ENCODE measurements around the gene NBEAL2. TPM values are rescaled to one million over a fixed set of nuclear protein-coding genes. Genes with fewer than 3 reads are reported as not detected.

NBEAL2 gene
- total RNA-seq, 1 experiment from 2014 or later, result 2.0 TPM

DNA sequence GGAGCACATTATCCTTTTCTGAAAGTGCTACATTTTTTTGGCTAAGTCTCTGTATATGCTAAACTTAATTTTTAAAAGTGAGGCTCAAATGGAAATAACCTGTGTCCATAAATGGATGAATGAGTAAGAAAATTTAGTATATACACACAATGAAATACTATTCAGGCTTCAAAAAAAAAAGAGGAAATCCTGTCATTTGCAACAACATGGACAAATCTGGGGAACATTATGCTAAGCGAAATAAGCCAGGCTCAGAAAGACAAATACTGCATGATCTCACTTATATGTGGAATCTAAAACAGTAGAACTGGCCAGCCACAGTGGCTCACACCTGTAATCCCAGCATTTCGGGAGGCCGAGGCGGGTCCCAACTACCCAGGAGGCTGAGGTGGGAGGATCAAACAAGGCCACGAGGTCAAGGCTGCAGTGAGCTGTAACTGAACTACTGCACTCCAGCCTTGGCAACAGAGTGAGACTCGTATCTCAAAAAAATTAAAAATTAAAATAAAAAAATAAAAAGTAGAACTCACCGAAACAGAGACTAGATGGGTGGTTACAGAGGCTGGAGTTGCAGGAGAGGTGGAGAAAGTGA lies 28.7 kb upstream of the NBEAL2 start:
- peaks cover 20% of the 10 kb centered on the region for H3K36me3 ChIP-seq
- no peaks in the 10 kb centered on the region for H3K27me3 ChIP-seq (replicated peaks)
- no peaks in the 10 kb centered on the region for H3K9me3 ChIP-seq (replicated peaks)
- no peak overlapping the region for H3K4me3 ChIP-seq
- H3K4me1 ChIP-seq (replicated peaks), result peaks cover 29% of the 10 kb centered on the region
- H3K27ac ChIP-seq, result no peak overlapping the region
- DNase-seq (ENCODE audit: low read depth in 1 of 2, low spot score in 2 of 2), result no peak

DNA sequence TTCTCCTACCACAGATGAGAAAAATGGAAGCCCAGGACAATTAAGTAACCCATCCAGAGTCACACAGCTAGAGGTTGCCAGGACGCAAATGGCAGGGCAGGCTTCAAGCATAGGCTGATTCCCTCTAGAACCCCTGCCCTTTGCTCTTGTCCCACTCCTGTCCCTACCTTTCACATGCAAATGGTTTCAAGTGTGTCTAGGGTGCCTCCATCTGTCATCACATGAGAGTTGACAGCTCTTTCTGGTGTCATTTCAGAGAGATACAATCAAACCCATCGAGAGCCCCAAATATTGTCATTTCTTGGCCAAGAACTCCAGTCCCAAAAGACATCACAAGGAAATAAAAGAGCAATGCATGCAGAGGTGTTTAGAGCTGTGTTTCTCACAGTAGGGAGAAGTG lies 26.7 kb upstream of the NBEAL2 start:
- peaks cover 18% of the 10 kb centered on the region for H3K4me1 ChIP-seq (replicated peaks)
- DNase-seq (ENCODE audit: low read depth in 1 of 2, low spot score in 2 of 2), result no peak

DNA sequence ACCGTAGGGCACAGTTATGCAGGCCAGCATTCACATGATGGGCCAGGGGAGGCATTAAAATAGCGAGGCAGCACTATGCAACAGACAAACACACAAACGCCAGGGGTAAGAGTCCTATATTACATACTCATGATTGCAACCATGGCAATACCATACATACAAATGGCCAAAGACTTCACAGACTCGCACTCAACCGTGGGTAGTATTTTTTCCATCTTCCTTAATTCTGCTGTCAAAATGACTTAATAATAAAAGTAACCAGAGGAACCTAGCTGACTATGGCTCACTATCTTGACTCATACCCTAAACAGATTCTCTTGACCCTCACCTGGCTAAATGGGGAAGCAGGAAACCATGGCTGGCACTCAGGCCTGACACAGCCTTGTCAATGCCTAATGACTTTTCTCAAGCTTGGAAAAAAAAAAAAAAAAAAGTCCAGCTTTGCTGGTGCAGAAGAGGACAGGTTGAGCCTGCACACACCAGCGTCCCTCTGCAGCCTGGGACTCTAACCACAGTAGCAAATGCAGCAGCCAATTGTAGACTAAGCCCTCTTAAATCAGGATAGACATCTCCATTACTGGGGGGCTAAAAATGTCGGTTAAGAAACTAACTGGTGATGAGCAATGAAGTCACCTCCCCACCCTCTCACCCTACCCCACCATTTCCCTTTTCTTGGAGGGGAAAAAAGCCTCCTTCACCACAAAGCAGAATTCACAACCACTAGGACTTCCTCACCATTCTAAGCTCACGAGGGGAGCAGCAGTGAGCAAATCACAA lies 26.0 kb upstream of the NBEAL2 start:
- peaks cover 12% of the 10 kb centered on the region for H3K4me1 ChIP-seq (replicated peaks)
- no peak overlapping the region for H3K4me3 ChIP-seq
- no peak for DNase-seq (ENCODE audit: low read depth in 1 of 2, low spot score in 2 of 2)
- H3K9me3 ChIP-seq (replicated peaks), result no peaks in the 10 kb centered on the region
- H3K27me3 ChIP-seq (replicated peaks), result no peaks in the 10 kb centered on the region
- no peak overlapping the region for H3K27ac ChIP-seq
- H3K36me3 ChIP-seq, result peaks cover 4% of the 10 kb centered on the region; the same call in 1 of the 2 replicates

More for the DNA sequence above, 26.7 kb upstream of the NBEAL2 start:
- H3K9me3 ChIP-seq (replicated peaks), result no peaks in the 10 kb centered on the region
- no peaks in the 10 kb centered on the region for H3K27me3 ChIP-seq (replicated peaks)
- peaks cover 8% of the 10 kb centered on the region; the same call in 1 of the 2 replicates for H3K36me3 ChIP-seq
- no peak overlapping the region for H3K27ac ChIP-seq
- no peak overlapping the region for H3K4me3 ChIP-seq

DNA sequence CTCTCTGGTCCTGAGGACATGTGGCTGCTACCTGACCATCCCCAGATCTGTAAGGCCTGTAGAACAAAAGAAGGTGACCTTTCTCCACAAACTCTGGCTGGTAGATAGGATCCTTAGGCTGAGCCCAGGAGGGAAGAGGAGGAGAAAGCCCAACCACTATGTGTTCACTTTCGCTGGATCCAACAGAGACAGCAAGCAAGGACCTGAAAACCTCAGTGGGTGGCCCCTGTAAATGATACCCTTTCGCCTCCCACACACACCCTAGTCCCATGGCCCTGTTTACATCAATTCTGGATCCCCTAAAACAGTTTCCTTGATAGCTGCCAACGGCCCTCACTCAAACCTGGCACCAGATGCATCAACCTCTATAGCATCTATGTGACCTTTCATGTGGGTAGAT lies 25.3 kb upstream of the NBEAL2 start:
- H3K4me3 ChIP-seq, result no peak overlapping the region
- no peaks in the 10 kb centered on the region for H3K27me3 ChIP-seq (replicated peaks)
- peaks cover 5% of the 10 kb centered on the region for H3K4me1 ChIP-seq (replicated peaks)
- no peaks in the 10 kb centered on the region for H3K9me3 ChIP-seq (replicated peaks)
- H3K27ac ChIP-seq, result no peak overlapping the region
- H3K36me3 ChIP-seq, result peaks cover 4% of the 10 kb centered on the region; the same call in 1 of the 2 replicates
- DNase-seq (ENCODE audit: low read depth in 1 of 2, low spot score in 2 of 2), result no peak

DNA sequence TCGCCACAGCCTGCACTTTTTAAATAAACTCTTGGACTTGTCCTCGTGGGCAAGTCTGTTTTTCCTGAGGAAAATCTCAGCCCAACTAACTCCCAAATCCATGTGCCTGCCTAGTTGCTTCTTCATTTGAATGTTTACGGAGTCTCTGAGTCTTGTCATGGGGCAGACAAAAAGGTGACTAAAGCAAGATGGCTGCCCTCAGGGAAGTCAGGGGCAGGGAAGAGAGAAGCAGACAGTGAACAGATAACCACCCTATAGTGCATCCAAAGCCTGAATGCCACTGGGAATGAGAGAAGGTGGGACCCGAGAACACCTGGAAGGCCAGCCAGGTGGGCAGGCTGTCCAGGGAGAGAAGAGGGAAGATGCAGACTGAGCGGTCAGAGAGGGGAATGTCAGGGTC lies 24.3 kb upstream of the NBEAL2 start:
- Histone ChIP-seq H3K4me3 (no peak overlapping the region), H3K27ac (no peak overlapping the region), H3K27me3 (replicated peaks) (no peaks in the 10 kb centered on the region), H3K36me3 (no peaks in the 10 kb centered on the region; the same call in 1 of the 2 replicates), H3K9me3 (replicated peaks) (no peaks in the 10 kb centered on the region), H3K4me1 (replicated peaks) (no peaks in the 10 kb centered on the region)
- no peak for DNase-seq (ENCODE audit: low read depth in 1 of 2, low spot score in 2 of 2)

DNA sequence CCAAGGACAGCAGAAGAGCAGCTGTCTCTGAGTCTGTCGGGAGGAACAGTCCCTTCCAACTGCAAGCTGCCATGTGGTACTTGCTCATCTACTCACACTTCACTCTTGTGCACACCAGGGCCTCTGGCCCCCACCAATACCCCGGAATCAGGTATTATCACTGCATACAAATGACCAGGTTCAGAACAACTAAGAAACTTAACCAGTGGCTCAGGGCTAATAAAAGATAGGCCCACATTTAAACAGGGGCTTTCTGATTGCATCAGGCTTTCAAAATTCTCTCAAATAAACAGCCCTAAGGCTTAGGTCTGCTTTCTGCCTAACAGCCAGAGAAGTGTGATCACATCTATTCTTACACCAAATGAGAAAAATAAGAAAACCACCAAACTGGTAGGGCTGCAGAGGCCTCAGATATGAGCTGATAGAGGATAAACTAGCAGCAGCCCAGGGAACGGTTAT lies 23.6 kb upstream of the NBEAL2 start:
- no peaks in the 10 kb centered on the region for H3K27me3 ChIP-seq (replicated peaks)
- H3K9me3 ChIP-seq (replicated peaks), result no peaks in the 10 kb centered on the region
- no peaks in the 10 kb centered on the region for H3K4me1 ChIP-seq (replicated peaks)
- no peak overlapping the region for H3K27ac ChIP-seq
- DNase-seq (ENCODE audit: low read depth in 1 of 2, low spot score in 2 of 2), result no peak
- no peaks in the 10 kb centered on the region; the same call in 1 of the 2 replicates for H3K36me3 ChIP-seq
- no peak overlapping the region for H3K4me3 ChIP-seq

- no peaks in the 10 kb centered on the region; the same call in 1 of the 2 replicates for H3K36me3 ChIP-seq
- DNase-seq (ENCODE audit: low read depth in 1 of 2, low spot score in 2 of 2), result no peak
- no peak overlapping the region for H3K27ac ChIP-seq
- no peaks in the 10 kb centered on the region for H3K4me1 ChIP-seq (replicated peaks)
- no peaks in the 10 kb centered on the region for H3K27me3 ChIP-seq (replicated peaks)
- no peaks in the 10 kb centered on the region for H3K9me3 ChIP-seq (replicated peaks)
- H3K4me3 ChIP-seq, result no peak overlapping the region
These were observed 22.2 kb upstream of the NBEAL2 start for GRCh38 chr3:46957092-46957820.

GRCh38 chr3:46958467-46959160 lies 20.9 kb upstream of the NBEAL2 start:
- H3K9me3 ChIP-seq (replicated peaks), result no peaks in the 10 kb centered on the region
- H3K4me1 ChIP-seq (replicated peaks), result no peaks in the 10 kb centered on the region
- H3K27me3 ChIP-seq (replicated peaks), result no peaks in the 10 kb centered on the region
- DNase-seq (ENCODE audit: low read depth in 1 of 2, low spot score in 2 of 2), result no peak
- H3K4me3 ChIP-seq, result no peak overlapping the region
- H3K36me3 ChIP-seq, result no peaks in the 10 kb centered on the region
- H3K27ac ChIP-seq, result no peak overlapping the region

GRCh38 chr3:46959161-46959511 lies 20.3 kb upstream of the NBEAL2 start:
- no peaks in the 10 kb centered on the region for H3K36me3 ChIP-seq
- no peak for DNase-seq (ENCODE audit: low read depth in 1 of 2, low spot score in 2 of 2)
- H3K4me3 ChIP-seq, result no peak overlapping the region
- no peaks in the 10 kb centered on the region for H3K4me1 ChIP-seq (replicated peaks)
- H3K9me3 ChIP-seq (replicated peaks), result no peaks in the 10 kb centered on the region
- no peaks in the 10 kb centered on the region for H3K27me3 ChIP-seq (replicated peaks)
- H3K27ac ChIP-seq, result no peak overlapping the region

- no peaks in the 10 kb centered on the region for H3K9me3 ChIP-seq (replicated peaks)
- no peaks in the 10 kb centered on the region for H3K27me3 ChIP-seq (replicated peaks)
These were observed 19.3 kb upstream of the NBEAL2 start for GRCh38 chr3:46960081-46960701.

GRCh38 chr3:46960835-46961234 lies 18.6 kb upstream of the NBEAL2 start:
- no peak for DNase-seq (ENCODE audit: low read depth in 1 of 2, low spot score in 2 of 2)
- Histone ChIP-seq H3K27ac (no peak overlapping the region), H3K9me3 (replicated peaks) (no peaks in the 10 kb centered on the region), H3K4me3 (no peak overlapping the region), H3K4me1 (replicated peaks) (no peaks in the 10 kb centered on the region), H3K27me3 (replicated peaks) (no peaks in the 10 kb centered on the region), H3K36me3 (no peaks in the 10 kb centered on the region)

More at GRCh38 chr3:46960081-46960701, 19.3 kb upstream of the NBEAL2 start:
- Histone ChIP-seq H3K4me3 (no peak overlapping the region), H3K4me1 (replicated peaks) (no peaks in the 10 kb centered on the region), H3K27ac (no peak overlapping the region), H3K36me3 (no peaks in the 10 kb centered on the region)
- DNase-seq (ENCODE audit: low read depth in 1 of 2, low spot score in 2 of 2), result no peak

DNA sequence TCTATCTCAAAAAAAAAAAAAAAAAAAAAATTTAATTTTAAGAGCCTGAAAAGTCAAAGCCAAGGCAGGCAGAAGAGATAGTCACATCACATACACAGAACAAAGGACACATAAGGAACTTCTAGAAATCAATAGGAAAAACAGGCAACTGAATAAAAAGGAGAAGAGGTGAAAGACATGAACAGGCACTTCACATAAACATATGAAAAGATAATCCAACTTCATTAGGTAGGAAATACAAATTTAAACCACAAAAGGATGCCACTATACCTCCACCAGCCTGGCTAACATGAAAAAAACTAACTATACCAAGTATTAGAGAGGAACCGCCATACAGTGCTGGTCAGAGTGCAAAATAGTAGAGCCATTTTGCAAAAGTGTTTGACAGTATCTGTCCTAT lies 17.0 kb upstream of the NBEAL2 start:
- H3K4me3 ChIP-seq, result no peak overlapping the region
- H3K36me3 ChIP-seq, result no peaks in the 10 kb centered on the region
- no peaks in the 10 kb centered on the region for H3K4me1 ChIP-seq (replicated peaks)
- no peak for DNase-seq (ENCODE audit: low read depth in 1 of 2, low spot score in 2 of 2)
- no peaks in the 10 kb centered on the region for H3K9me3 ChIP-seq (replicated peaks)
- H3K27ac ChIP-seq, result no peak overlapping the region
- no peaks in the 10 kb centered on the region for H3K27me3 ChIP-seq (replicated peaks)

DNA sequence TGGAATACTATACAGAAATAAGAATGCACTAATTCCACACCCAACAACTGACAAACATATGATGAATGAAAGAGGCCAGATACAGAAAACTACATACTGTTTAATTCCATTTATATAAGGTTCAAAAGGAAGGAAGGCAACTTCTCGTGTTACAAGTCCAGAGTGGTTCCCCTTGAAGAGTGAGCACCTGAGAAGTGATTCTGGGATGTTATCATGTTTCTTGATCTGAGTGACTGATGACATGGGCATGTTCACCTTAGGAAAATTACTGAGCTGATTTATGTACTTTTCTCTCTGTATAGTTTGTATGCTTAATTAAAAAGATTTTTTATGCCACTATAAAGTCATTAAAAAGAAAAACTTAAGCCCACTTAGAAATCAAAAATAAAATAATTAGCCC lies 16.5 kb upstream of the NBEAL2 start:
- no peak for DNase-seq (ENCODE audit: low read depth in 1 of 2, low spot score in 2 of 2)
- Histone ChIP-seq H3K4me3 (no peak overlapping the region), H3K36me3 (no peaks in the 10 kb centered on the region), H3K27ac (no peak overlapping the region), H3K4me1 (replicated peaks) (no peaks in the 10 kb centered on the region), H3K27me3 (replicated peaks) (no peaks in the 10 kb centered on the region), H3K9me3 (replicated peaks) (no peaks in the 10 kb centered on the region)

Measured in SJSA1 (cell line).